KOPT-K1 (cell line): ENCODE data around the gene THADA.
A peak's percentile ranks its signal among the peaks of the same experiment; 100 is the strongest.
"Not testable (repeated sequence)": the region's sequence is repeated elsewhere in the genome, so short reads cannot be mapped to it uniquely, and the experiment has no call there.

ENCODE experiments used
- H3K27ac ChIP-seq: fragments of 200-600 bp; sonication (generic); 2 replicates; pipeline ENCODE4 v1.5.1; 2016; ENCODE audit warnings: antibody characterized with exemption, mild to moderate bottlenecking, low read depth, low read length; ENCODE audit not compliant: poor library complexity, severe bottlenecking
- H3K36me3 ChIP-seq: fragments of 200-600 bp; sonication (generic); 2 replicates; pipeline ENCODE4 v1.5.1; 2017; ENCODE audit warnings: antibody characterized with exemption, mild to moderate bottlenecking, low read length, moderate library complexity; ENCODE audit not compliant: insufficient read depth
- H3K9me3 ChIP-seq: fragments of 200-600 bp; sonication (generic); 2 replicates; pipeline ENCODE4 v1.5.1; 2017; ENCODE audit warnings: antibody characterized with exemption, low read length, mild to moderate bottlenecking; ENCODE audit not compliant: insufficient read depth, poor library complexity, severe bottlenecking

THADA gene

GRCh38 chr2:43610361-43610760 lies 14.5 kb upstream of the THADA start:
- no peak overlapping the region for H3K27ac ChIP-seq
- H3K36me3 ChIP-seq: no peaks in the 10 kb centered on the region
- H3K9me3 ChIP-seq: no peaks in the 10 kb centered on the region

GRCh38 chr2:43609290-43609918 lies 13.6 kb upstream of the THADA start:
- no peak overlapping the region for H3K27ac ChIP-seq

GRCh38 chr2:43605851-43606250 lies 10.0 kb upstream of the THADA start:
- Histone ChIP-seq H3K36me3 (no peaks in the 10 kb centered on the region), H3K27ac (no peak overlapping the region), H3K9me3 (no peaks in the 10 kb centered on the region)

More at GRCh38 chr2:43609290-43609918, 13.6 kb upstream of the THADA start:
- Histone ChIP-seq H3K9me3 (no peaks in the 10 kb centered on the region), H3K36me3 (no peaks in the 10 kb centered on the region)

- H3K27ac ChIP-seq: no peak overlapping the region
- no peaks in the 10 kb centered on the region for H3K36me3 ChIP-seq
- H3K9me3 ChIP-seq: no peaks in the 10 kb centered on the region
Measured at GRCh38 chr2:43605079-43605655, 9.3 kb upstream of the THADA start.

DNA sequence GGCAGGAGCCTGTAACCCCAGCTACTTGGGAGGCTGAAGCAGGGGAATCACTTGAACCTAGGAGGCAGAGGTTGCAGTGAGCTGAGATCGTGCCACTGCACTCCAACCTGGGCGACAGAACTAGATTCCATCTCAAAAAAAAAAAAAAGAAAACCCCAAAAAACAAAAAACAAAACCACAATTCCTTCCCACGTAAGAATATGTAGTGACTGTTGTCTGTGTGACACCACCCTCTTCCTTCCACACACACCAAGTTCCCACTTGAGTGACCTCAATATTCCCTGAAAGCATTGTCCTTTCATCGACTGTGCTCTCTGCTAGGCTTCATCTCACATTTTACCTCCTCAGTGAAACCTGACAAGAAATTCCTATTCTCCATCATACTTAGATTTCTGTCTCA lies 8.8 kb upstream of the THADA start:
- no peak overlapping the region for H3K27ac ChIP-seq
- no peaks in the 10 kb centered on the region for H3K36me3 ChIP-seq
- H3K9me3 ChIP-seq: no peaks in the 10 kb centered on the region

DNA sequence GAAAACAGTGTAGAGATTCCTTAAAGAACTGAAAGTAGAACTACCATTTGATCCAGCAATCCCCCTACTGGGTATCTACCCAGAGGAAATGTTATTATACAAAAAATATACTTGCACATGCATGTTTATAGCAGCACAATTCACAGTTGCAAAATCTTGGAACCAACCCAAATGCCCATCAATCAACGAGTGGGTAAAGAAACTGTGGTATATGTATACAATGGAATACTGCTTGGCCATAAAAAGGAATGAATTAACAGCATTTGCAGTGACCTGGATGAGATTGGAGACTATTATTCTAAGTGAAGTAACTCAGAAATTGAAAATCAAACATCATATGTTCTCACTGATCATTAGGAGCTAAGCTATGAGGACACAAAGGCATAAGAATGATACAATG lies 4.8 kb upstream of the THADA start:
- H3K36me3 ChIP-seq, H3K9me3 ChIP-seq, H3K27ac ChIP-seq: not testable (repeated sequence)

DNA sequence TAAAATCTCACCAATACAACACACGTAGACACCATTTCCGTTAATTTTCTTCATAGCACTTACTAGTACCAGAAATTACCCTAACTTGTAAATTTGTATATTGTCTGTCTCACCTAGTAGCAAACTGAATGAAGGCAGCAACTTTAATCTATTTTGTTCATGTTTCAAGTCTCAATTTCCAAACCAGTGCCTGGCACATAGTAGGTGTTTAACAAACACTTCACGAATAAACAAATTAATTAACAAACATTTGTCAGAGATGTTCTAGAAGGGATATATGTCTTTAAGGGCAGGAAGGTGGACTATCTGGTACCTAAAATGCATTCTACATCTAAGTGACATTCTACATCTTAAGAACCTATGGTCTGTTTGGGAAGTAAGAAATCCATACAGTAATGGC lies 963 bp downstream of the THADA start:
- H3K9me3 ChIP-seq: no peaks in the 10 kb centered on the region
- H3K36me3 ChIP-seq: peaks cover 27% of the 10 kb centered on the region
- peak overlapping the region; percentile 89 for H3K27ac ChIP-seq

DNA sequence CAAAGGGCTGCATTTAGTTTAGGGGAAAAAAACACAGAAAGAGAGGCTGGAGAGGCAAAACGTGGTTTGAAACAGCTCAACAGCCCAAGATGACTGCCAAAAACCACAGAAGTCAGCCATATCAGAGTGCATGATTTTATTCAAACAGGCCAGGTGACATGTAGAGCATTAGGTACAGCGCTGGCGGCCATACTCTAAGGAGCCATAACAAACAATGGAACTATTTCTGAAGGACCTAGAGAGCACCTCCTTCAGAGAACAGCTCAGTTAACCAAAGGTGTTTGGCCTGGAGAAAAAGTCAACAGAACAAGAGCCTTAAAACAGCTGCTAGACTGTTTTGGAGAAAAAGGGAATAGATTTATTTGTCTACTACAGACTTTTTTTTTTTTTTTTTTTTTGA lies 2.6 kb downstream of the THADA start:
- Histone ChIP-seq H3K9me3 (no peaks in the 10 kb centered on the region), H3K27ac (no peak overlapping the region), H3K36me3 (peaks cover 43% of the 10 kb centered on the region)

DNA sequence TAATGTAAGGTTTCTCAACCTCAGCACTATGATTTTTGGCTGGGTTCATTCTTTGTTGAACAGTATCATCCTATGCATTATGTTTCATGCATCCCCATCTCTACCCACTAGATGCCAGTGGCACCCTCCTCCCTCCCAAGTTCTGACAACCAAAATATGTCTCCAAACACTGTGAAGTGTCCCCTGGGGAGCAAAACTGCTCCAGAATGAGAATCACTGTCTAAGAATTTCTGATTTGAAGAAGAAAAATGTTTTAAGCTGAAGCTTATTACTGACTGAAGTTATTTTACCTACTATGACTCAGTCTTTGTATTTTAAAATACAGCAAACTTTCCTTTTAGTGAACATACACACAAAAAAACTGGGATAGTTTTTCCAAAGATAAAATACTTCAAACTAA lies 3.4 kb downstream of the THADA start:
- no peak overlapping the region for H3K27ac ChIP-seq
- H3K9me3 ChIP-seq: no peaks in the 10 kb centered on the region
- peaks cover 51% of the 10 kb centered on the region for H3K36me3 ChIP-seq

DNA sequence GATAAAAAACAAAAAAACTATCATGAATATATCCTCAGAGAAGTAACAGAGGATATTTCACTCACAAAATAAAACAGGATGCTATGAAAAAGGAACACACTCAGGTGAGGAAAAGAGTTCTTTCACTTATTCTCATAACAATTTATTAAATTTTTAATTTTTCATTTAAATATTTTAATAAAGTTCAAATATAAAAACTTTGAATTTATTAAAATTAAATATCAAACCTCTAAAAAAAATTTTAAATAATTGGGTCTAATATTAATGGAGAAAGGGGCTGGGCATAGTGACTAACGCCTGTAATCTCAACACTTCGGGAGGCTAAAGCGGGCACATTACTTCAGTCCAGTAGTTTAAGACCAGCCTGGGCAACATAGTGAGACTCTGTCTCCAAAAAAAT lies 10.1 kb downstream of the THADA start:
- Histone ChIP-seq H3K9me3 (no peaks in the 10 kb centered on the region), H3K27ac (no peak overlapping the region), H3K36me3 (peaks cover 99% of the 10 kb centered on the region)

DNA sequence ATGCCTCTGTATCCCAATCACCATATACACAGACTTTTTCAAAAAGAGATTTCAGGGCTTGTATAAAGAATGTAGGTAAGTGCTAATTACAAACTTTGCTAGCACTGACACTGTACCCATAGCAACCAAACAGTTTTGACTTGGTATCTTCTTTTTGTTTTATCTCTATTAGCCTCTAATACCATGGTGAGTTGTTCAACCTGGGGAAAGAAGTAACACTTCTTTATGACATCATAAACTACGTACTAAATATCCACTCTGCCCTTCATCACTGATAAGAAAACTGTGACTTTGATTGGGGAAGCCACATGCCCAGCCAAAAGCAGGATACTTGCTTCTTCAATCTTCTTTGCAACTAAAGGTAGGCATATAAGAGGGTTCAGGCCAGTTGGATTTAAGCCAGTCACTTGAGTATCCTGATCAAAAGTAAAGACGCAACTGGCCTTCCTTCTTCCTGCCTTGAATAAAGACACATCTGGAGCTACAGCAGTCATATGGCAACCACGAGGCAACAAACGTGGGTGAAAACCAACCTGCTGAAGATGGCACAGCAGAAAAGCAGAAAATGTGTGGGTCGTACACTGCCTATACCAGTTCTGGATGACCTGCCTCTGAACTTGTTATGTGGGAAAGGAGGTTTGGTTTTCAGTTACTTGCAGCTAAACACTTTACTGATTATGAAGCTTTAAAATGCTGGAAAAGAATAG lies 16.4 kb downstream of the THADA start:
- Histone ChIP-seq H3K36me3 (peaks cover 100% of the 10 kb centered on the region), H3K9me3 (no peaks in the 10 kb centered on the region), H3K27ac (no peak overlapping the region)

DNA sequence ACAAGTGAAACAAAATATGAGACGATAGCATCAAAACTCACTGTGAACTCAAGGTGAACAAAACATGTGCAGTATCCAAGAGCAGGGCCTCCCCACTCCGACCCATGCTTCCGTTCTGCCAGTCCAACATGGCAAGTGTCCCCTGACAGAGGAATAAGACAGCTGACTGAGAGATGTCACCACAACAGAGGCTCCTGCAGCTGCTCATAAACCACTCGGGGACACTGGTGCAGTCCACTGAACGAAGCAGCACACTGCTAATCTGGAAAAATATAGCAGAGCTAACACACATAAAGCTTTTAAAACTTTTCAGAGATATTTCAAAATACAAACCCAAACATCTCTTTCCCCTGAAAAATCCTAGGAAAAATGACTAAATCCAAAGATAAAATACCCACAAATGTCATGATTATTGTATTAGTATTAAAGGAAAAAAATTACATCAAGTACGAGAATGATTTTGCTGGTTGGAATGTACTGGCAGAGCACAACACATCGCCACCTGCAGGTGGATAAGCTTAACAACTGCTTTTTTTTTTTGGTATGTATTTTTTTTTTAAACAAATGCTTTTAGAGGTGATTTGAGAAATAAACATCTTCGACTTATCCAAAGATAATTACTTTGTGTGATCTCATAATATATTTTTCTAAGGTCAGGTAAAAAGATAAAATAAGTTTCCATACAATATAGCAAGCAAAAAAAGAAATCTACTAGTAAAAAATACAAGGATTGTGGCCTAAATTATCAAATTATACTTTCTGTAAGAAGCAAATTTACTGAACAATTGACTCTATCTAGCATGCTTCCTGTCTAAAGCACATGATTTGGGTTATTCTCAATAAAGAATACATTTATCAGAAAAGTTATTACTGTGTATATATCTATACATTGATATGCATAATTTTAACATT lies 18.6 kb downstream of the THADA start:
- H3K27ac ChIP-seq: no peak overlapping the region
- no peaks in the 10 kb centered on the region for H3K9me3 ChIP-seq
- peaks cover 100% of the 10 kb centered on the region for H3K36me3 ChIP-seq

- Histone ChIP-seq H3K27ac (no peak overlapping the region), H3K9me3 (no peaks in the 10 kb centered on the region), H3K36me3 (peaks cover 96% of the 10 kb centered on the region)
Measured at GRCh38 chr2:43572244-43572643, 23.6 kb downstream of the THADA start.

- H3K9me3 ChIP-seq: no peaks in the 10 kb centered on the region
- peaks cover 86% of the 10 kb centered on the region for H3K36me3 ChIP-seq
- H3K27ac ChIP-seq: no peak overlapping the region
Measured at GRCh38 chr2:43569921-43570320, 25.9 kb downstream of the THADA start.

GRCh38 chr2:43568228-43568627 lies 27.6 kb downstream of the THADA start:
- no peak overlapping the region for H3K27ac ChIP-seq
- H3K9me3 ChIP-seq: no peaks in the 10 kb centered on the region
- H3K36me3 ChIP-seq: peaks cover 83% of the 10 kb centered on the region
